Suppressor macrophage (primary cell): ENCODE results near the gene TRMT11.
"Not testable (repeated sequence)": the region's sequence is repeated elsewhere in the genome, so short reads cannot be mapped to it uniquely, and the experiment has no call there.

Source experiments
- DNase-seq, 4 experiments: peaks; one replicate each; pipeline ENCODE4 v3.0.0-alpha.2; 2020 to 2022
- total RNA-seq, 17 experiments: gene quantifications; one replicate each; lab custom pipeline; 2026; ENCODE audit warnings: mixed read lengths in 6 of 17, inconsistent platforms in 3 of 17; lab: John Stamatoyannopoulos, UW

The TRMT11 gene
- total RNA-seq, result 3.3 to 18.0 (median 10.3) reads per million in 17 experiments

- DNase-seq, result peak; percentile 87 to 93 (median 92)
Observed at GRCh38 chr6:125986301-125987025, at the start of gene TRMT11. TRMT11 (plus strand) TSS chr6:125986540; CDS start chr6:125986551, 11 bp downstream.

- DNase-seq, result no peak
Observed at GRCh38 chr6:125939026-125939425, 47.3 kb upstream of the TRMT11 start.

DNA sequence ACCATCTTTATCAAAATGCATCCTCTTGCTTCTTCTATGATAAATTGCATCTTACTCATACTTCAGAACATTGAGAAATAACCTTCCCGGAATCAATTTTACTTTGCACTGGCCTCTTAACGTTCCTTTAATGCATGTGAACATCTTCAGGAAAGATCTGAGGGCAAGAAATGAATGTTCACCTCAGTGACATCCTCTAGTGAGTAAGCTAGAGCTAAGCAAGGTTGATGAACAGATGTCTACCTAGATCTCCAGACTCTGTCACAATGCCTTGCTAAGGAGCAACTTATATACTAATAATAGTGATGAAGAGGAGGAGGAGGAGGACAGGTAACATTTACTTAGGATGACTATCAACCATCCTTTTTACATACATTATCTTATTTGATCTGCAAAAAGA, 46.5 kb upstream of the TRMT11 start:
- DNase-seq, result no peak

DNA sequence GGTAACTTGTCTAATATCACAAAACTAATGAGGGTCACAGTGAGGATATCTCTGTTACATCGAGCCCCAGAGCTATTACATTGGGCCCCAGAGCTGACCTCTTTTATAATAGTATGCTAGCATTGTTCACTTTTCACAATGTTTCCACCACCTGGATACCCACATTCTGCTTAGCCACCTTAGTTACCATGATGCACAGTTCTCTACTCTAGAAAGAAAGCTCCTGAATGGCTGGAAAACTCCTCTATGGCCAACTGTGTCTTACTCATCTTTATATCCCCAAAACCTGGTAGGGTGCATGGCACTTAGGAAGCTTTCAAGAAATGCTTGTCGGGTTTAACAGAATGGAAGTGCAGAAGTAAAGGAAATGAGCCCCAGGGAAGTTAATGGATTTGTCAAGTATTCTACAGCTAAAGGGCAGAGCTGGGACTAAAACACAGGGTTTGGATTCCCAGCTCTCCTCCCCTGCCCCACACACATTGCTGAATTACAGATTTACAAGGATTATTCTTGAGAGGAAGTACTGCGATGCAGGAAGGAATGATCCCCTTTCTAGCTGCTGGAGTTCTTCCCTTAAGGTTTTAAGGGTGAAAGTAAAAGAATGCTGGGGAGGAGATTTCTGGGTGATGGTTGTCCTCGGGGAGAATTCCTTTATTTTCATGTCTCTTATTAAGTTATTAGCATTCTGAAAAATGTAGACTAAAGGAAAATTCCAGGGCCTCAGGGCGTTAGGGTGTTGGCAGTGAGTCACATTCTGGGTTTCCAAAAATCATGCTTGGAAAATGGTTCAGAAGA, 45.9 kb upstream of the TRMT11 start:
- DNase-seq, result no peak

DNA sequence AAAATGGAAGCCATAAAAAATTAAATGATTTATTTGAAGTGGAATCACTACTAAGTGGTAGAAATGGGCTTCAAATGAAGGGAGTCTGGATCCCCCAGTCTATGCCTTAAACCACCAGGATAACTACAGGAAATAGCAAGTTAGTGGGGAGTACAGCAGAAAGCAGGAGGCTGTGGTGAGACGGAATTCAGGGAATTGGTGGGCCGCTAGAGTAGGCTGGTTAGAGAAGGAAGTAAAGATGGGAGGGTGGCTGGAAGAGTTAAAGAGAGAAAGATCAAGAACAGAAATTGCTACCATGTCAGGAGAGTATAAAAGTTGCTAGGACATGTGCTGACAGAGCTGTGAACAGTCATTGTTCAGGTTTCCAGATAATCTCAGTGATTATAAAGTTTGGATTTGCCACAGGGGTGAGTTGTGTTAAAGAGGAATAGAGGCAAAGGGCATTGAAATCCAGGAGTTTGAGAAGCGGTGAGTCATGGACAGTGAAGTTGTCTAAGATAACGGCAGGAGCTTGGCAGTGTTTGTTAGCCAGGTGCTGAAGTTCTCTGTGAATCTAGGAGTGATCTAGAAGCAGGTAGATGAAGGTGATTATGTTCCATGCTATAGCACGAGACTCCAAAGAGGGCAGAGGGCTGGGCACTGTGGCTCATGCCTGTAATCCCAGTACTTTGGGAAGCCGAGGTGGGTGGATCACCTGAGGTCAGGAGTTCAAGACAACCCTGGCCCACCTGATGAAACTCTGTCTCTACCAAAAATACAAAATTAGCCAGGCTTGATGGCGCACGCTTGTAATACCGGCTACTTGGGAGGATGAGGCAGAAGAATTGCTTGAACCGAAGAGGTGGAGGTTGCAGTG, 43.4 kb upstream of the TRMT11 start:
- DNase-seq, result no peak

GRCh38 chr6:125943528-125944433, 42.6 kb upstream of the TRMT11 start:
- DNase-seq, result no peak

DNA sequence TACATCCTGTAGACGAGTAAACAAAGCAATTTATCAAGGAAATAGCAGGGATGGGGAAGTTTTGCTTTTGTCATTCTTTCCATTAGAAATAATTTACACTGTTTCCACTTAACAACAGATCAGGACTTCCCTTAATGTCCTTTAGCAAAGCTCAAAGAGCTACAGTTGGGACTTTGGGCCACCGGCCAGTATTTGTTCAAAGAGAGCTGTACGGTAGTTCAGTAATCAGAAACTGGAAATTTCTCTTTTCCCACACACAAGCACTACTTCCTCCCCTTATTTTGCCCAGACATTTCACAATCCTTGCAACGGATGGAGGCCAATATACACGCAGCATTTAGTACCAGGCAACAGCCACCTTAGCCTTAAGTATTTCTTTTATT, 41.9 kb upstream of the TRMT11 start:
- DNase-seq, result peak; percentile 76 to 88 (median 80)

DNA sequence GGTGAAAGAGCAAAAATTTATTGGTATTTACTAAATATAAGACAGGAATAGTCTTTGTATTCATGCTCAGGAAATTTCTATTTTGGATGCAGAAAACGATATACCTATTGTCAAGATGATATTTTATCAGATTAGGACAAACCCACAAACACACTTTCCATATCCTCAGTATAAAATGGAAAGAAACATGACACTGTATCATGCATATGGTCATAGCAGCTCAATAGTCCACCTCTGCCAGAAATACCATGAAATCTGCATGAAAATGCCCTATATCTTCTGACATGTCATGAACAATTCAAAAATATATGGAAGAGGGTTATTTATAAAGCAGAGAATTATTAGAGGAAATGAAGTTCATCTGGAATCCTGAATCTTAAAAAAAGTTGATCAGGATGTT, 41.4 kb upstream of the TRMT11 start:
- DNase-seq, result no peak

GRCh38 chr6:125945378-125946141, 40.8 kb upstream of the TRMT11 start:
- DNase-seq, result no peak

- no peak for DNase-seq
Observed at GRCh38 chr6:125947615-125948014, 38.7 kb upstream of the TRMT11 start.

GRCh38 chr6:125948455-125948854, 37.9 kb upstream of the TRMT11 start:
- DNase-seq, result peak; percentile 22 to 78 (median 50)

- no peak for DNase-seq
Observed at GRCh38 chr6:125949069-125949468, 37.3 kb upstream of the TRMT11 start.

GRCh38 chr6:125950293-125950692, 36.0 kb upstream of the TRMT11 start:
- DNase-seq, result no peak

- not testable (repeated sequence) for DNase-seq
Observed at GRCh38 chr6:125950716-125951115, 35.6 kb upstream of the TRMT11 start.

DNA sequence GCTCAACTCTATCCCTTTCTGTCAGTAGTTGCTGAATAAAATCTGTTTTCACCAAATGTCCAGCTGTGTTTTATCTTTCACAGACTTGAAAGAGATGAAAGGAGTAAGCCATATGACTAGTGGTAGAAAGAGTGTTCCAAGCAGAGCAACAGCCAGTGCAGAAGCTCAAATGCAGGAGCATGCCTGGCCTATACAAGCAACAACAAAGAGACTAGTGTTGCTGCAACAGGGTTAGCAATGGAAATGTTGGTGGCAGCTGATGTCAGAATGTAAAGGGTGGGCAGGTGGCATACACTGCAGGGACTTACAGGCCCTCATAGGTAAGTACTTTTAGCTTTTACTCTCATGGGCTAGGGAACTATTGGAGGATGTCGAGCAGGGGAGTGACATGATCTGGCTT, 35.0 kb upstream of the TRMT11 start:
- DNase-seq, result no peak

GRCh38 chr6:125952764-125953501, 33.4 kb upstream of the TRMT11 start:
- DNase-seq, result peak in 3 of 4 experiments; percentile 36 to 54 (median 37)

- no peak for DNase-seq
Observed at GRCh38 chr6:125953502-125953875, 32.9 kb upstream of the TRMT11 start.

DNA sequence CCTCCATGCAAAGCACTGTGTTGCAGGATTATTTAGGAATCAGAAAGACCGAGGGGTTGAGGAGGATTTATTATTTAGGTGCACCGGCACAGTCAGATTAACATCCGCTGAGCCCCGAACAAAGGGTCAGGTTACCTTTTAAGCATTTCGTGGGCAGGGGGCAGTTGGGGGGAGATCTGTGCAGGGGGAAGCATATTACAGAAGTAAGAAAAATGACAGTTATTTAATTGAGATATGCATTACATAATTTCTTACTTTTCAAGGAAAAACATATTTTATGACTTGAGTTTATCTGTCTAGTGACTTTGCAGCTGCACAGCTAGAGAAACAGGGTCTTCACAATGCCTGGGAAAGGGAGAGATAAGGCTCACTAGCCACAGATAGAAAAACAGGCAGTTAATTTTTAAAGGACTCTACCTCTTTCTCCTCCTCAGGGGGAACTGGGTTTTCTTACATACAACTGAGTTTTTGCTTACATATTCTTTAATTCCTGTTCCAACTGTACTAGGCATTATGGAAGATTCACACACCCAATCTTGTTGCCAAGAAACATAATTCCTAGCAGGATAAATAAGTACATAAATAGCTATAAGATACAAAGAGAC, 31.5 kb upstream of the TRMT11 start:
- DNase-seq, result no peak

DNA sequence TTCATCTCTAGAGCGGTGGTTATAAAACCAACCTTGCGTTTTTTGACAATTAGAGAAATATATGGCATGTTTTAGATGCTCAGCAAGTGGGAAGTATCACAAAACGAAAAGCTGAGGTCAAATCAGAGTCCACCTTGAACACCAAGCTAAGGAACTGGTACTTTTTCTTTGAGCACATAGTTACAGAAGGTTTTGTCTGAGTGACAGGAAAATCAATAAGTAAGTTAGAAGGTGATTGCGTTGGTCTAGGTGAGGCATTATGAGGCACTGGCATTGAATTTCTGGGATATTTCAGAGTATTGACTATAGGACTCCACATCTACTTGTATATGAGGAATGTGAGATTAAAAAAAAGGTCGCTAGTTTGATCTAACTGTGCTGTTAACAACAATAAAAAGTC, 30.4 kb upstream of the TRMT11 start:
- DNase-seq, result no peak
